Stomach (tissue), 9 donors: ENCODE results near the gene NCDN. TPM values are rescaled to one million over a fixed set of nuclear protein-coding genes. Genes with fewer than 3 reads are reported as not detected.
"Not testable (repeated sequence)": the region's sequence is repeated elsewhere in the genome, so short reads cannot be mapped to it uniquely, and the experiment has no call there.

Experiments used
- DNase-seq, 2 donors: peaks; one replicate each; pipeline versions ENCODE4 v3.0.0 to v3.0.0-alpha.2; 2013 to 2019
- H3K27ac ChIP-seq, 5 donors: fragments of 200-600 bp in 4 of 5; sonication (generic) in 4 of 5; one replicate each; pipeline ENCODE4 v1.5.1; 2013 to 2019; ENCODE audit warnings: mild to moderate bottlenecking in 1 of 5, moderate library complexity in 1 of 5
- H3K27me3 ChIP-seq, 3 donors: fragments of 200-600 bp; sonication (generic); one replicate each; pipeline ENCODE4 v1.5.1; 2017 to 2019; ENCODE audit warnings: mixed run types in 1 of 3
- H3K36me3 ChIP-seq, 4 donors: fragments of 200-600 bp; sonication (generic); 1 replicate in 3 of 4; 2 replicates in 1 of 4; pipeline ENCODE4 v1.5.1; 2016 to 2019
- H3K4me1 ChIP-seq, 4 donors: fragments of 200-600 bp; sonication (generic); one replicate each; pipeline ENCODE4 v1.5.1; 2016 to 2019
- H3K4me3 ChIP-seq, 4 donors: fragments of 200-600 bp; sonication (generic) in 3 of 4; one replicate each; pipeline ENCODE4 v1.5.1; 2016 to 2019; ENCODE audit warnings: mild to moderate bottlenecking in 1 of 4
- H3K9me3 ChIP-seq, 4 donors: fragments of 200-600 bp; sonication (generic); one replicate each; pipeline ENCODE4 v1.5.1; 2016 to 2019
- EP300 ChIP-seq: sonication (generic); formaldehyde crosslinking; IDR thresholded peaks from one replicate; pipeline ENCODE4 v1.6.1; 2017; ENCODE audit warnings: antibody characterized with exemption
- POLR2A ChIP-seq, 4 donors: fragments of 450-650 bp; IDR thresholded peaks; one replicate each; pipeline ENCODE4 v1.6.1; 2016; ENCODE audit warnings: antibody characterized with exemption in 4 of 4, control low read depth in 2 of 4, mild to moderate bottlenecking in 1 of 4, moderate library complexity in 1 of 4
- POLR2AphosphoS5 ChIP-seq, 3 donors: sonication (generic); formaldehyde crosslinking; IDR thresholded peaks; one replicate each; pipeline ENCODE4 v1.6.1; 2016; ENCODE audit warnings: antibody characterized with exemption in 3 of 3
- WGBS, 5 donors: extraction: QIAGEN DNeasy Blood & Tissue Kit in 3 of 5; methylation state at CpG; one replicate each; pipeline versions ENCODE4 v1.1.5 to v1.1.7; 2013 to 2018; 5-methylcytosine and 5-hydroxymethylcytosine counted together
- intact Hi-C: fragments of 100-400 bp; cut with DNase I; formaldehyde crosslinking; loops from one replicate; pipeline ENCODE4 v1.15.1; 2023; ENCODE audit warnings: low total_unique reads
- polyA plus RNA-seq, 3 donors: library from polyadenylated mRNA; stranded (reverse); fragments of 200-250 nt; gene quantifications; one replicate each; pipeline ENCODE4 v1.2.3, GENCODE V29; 2013
- total RNA-seq, 5 donors: library from RNA; depleted of rRNA; stranded (reverse); fragments of >200 nt; gene quantifications; one replicate each; pipeline versions ENCODE4 v1.1.0 to v1.2.3, GENCODE V29; 2014 to 2016
- TF ChIP-seq, protein P1 (sequence below), 7 experiments: fragments of 450-650 bp in 4 of 7; fragments of 200-600 bp in 3 of 7; sonication (generic) in 3 of 7; IDR thresholded peaks; one replicate each; pipeline ENCODE4 v1.5.1; 2016 to 2019; ENCODE audit warnings: antibody characterized with exemption in 7 of 7, control low read depth in 2 of 7, mild to moderate bottlenecking in 1 of 7
- donor health status: healthy with polysubstance abuse.
- donor health status: Bipolar disorder and iron deficiency.
- donor health status: healthy.

The NCDN gene
- total and polyA plus RNA-seq, 8 donors = 5.3 to 92.9 (median 12.4) TPM

DNA sequence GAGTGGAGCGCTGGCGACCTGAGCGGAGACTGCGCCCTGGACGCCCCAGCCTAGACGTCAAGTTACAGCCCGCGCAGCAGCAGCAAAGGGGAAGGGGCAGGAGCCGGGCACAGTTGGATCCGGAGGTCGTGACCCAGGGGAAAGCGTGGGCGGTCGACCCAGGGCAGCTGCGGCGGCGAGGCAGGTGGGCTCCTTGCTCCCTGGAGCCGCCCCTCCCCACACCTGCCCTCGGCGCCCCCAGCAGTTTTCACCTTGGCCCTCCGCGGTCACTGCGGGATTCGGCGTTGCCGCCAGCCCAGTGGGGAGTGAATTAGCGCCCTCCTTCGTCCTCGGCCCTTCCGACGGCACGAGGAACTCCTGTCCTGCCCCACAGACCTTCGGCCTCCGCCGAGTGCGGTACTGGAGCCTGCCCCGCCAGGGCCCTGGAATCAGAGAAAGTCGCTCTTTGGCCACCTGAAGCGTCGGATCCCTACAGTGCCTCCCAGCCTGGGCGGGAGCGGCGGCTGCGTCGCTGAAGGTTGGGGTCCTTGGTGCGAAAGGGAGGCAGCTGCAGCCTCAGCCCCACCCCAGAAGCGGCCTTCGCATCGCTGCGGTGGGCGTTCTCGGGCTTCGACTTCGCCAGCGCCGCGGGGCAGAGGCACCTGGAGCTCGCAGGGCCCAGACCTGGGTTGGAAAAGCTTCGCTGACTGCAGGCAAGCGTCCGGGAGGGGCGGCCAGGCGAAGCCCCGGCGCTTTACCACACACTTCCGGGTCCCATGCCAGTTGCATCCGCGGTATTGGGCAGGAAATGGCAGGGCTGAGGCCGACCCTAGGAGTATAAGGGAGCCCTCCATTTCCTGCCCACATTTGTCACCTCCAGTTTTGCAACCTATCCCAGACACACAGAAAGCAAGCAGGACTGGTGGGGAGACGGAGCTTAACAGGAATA, 19.7 kb downstream of the NCDN start:
- Histone ChIP-seq H3K36me3 (no peaks in the 10 kb centered on the region), H3K4me1 (peaks cover 28 to 55% (median 44%) of the 10 kb centered on the region in 4 donors), H3K27me3 (peaks cover 0 to 63% (median 31%) of the 10 kb centered on the region in 3 donors), H3K4me3 (peak overlapping the region; percentile 40 to 56 (median 50)), H3K27ac (peak overlapping the region in 1 of 5 donors; percentile 11), H3K9me3 (no peaks in the 10 kb centered on the region)
- peak; percentile 53 to 75 for DNase-seq
- intact Hi-C loops = loop anchor here (10.0 kb wide), 1 partner anchor 197 kb away; no protein-coding TSS in a partner anchor
- WGBS, 5 donors = 13 to 38% (median 17%) methylated on average over 14 to 70 of the region's 70 CpGs
- TF ChIP-seq EP300 (no peak), POLR2A (IDR thresholded peaks at IDR 0.05) (no peak), POLR2AphosphoS5 (IDR thresholded peaks at IDR 0.05) (no peak)
- TF ChIP-seq, protein P1, sequence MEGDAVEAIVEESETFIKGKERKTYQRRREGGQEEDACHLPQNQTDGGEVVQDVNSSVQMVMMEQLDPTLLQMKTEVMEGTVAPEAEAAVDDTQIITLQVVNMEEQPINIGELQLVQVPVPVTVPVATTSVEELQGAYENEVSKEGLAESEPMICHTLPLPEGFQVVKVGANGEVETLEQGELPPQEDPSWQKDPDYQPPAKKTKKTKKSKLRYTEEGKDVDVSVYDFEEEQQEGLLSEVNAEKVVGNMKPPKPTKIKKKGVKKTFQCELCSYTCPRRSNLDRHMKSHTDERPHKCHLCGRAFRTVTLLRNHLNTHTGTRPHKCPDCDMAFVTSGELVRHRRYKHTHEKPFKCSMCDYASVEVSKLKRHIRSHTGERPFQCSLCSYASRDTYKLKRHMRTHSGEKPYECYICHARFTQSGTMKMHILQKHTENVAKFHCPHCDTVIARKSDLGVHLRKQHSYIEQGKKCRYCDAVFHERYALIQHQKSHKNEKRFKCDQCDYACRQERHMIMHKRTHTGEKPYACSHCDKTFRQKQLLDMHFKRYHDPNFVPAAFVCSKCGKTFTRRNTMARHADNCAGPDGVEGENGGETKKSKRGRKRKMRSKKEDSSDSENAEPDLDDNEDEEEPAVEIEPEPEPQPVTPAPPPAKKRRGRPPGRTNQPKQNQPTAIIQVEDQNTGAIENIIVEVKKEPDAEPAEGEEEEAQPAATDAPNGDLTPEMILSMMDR (IDR thresholded peaks at IDR 0.05) = no peak

- Histone ChIP-seq H3K27me3 (peaks cover 0 to 27% (median 12%) of the 10 kb centered on the region in 3 donors), H3K36me3 (peaks cover 0 to 5% (median 0%) of the 10 kb centered on the region in 4 donors), H3K4me3 (no peak overlapping the region), H3K4me1 (peaks cover 13 to 28% (median 20%) of the 10 kb centered on the region in 4 donors), H3K27ac (no peak overlapping the region), H3K9me3 (no peaks in the 10 kb centered on the region)
- 66 to 80% (median 72%) methylated on average over 4 of the region's 4 CpGs for WGBS, 5 donors
- TF ChIP-seq EP300 (no peak), POLR2AphosphoS5 (IDR thresholded peaks at IDR 0.05) (no peak), POLR2A (IDR thresholded peaks at IDR 0.05) (no peak)
- intact Hi-C loops = no loop called here
- DNase-seq = no peak
Observed at GRCh38 chr1:35580949-35581388, 23.4 kb downstream of the NCDN start.

DNA sequence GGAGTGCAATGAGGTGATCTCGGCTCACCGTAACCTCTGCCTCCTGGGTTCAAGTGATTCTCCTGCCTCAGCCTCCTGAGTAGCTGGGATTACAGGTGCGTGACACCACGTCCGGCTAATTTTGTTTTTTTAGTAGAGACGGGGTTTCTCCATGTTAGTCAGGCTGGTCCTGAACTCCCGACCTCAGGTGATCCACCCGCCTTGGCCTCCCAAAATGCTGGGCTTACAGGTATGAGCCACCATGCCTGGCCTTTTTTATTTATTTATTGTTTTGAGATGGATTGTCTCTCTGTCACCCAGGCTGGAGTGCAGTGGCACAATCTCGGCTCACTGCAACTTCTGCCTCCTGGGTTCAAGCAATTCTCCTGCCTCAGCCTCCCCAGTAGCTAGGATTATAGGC, 24.0 kb downstream of the NCDN start:
- H3K27ac ChIP-seq, H3K4me3 ChIP-seq, intact Hi-C loops, DNase-seq, H3K36me3 ChIP-seq, H3K9me3 ChIP-seq: not testable (repeated sequence)
- peaks cover 13 to 21% (median 18%) of the 10 kb centered on the region in 4 donors for H3K4me1 ChIP-seq
- peaks cover 0 to 20% (median 8%) of the 10 kb centered on the region in 3 donors for H3K27me3 ChIP-seq
- WGBS, 5 donors = 90 to 96% (median 93%) methylated on average over 9 of the region's 9 CpGs

GRCh38 chr1:35585281-35585680, 27.7 kb downstream of the NCDN start:
- H3K4me3 ChIP-seq = no peak overlapping the region
- no peaks in the 10 kb centered on the region for H3K27me3 ChIP-seq
- H3K27ac ChIP-seq = no peak overlapping the region
- no peaks in the 10 kb centered on the region for H3K9me3 ChIP-seq
- no peak for TF ChIP-seq POLR2A (IDR thresholded peaks at IDR 0.05)
- TF ChIP-seq EP300 = no peak
- TF ChIP-seq, protein P1 (IDR thresholded peaks at IDR 0.05) = no peak
- TF ChIP-seq POLR2AphosphoS5 (IDR thresholded peaks at IDR 0.05) = no peak
- WGBS, 5 donors = 89 to 98% (median 95%) methylated on average over 3 of the region's 3 CpGs
- no peak for DNase-seq
- peaks cover 0 to 11% (median 0%) of the 10 kb centered on the region in 4 donors for H3K36me3 ChIP-seq
- intact Hi-C loops = no loop called here
- no peaks in the 10 kb centered on the region for H3K4me1 ChIP-seq

- H3K9me3 ChIP-seq, H3K4me3 ChIP-seq, H3K27me3 ChIP-seq, intact Hi-C loops, H3K4me1 ChIP-seq, H3K27ac ChIP-seq, DNase-seq: not testable (repeated sequence)
- H3K36me3 ChIP-seq = peaks cover 0 to 17% (median 4%) of the 10 kb centered on the region in 4 donors
- 95 to 100% (median 100%) methylated on average over 1 of the region's 1 CpG for WGBS, 5 donors
Observed at GRCh38 chr1:35585805-35586204, 28.2 kb downstream of the NCDN start.
